NCI-H345 treated with DMSO at 0.1 percent for 48 hours (cell line): ENCODE data around the gene RPL36AL.
"Not testable (repeated sequence)": the region's sequence is repeated elsewhere in the genome, so short reads cannot be mapped to it uniquely, and the experiment has no call there.

Experiments used
- DNase-seq: peaks from one replicate; lab custom pipeline; 2025; ENCODE audit not compliant: unreplicated experiment; lab: John Stamatoyannopoulos, UW

Gene RPL36AL

GRCh38 chr14:49620182-49621113 is at the start of gene RPL36AL, which contains the start of gene MGAT2:
Gene RPL36AL, minus strand, starts transcription at chr14:49620626. Its CDS starts 1,522 bp downstream, at chr14:49619104.
Gene MGAT2, plus strand, starts transcription at chr14:49620799. Its CDS starts 470 bp downstream, at chr14:49621269.
- peak; percentile 96 for DNase-seq

- no peak for DNase-seq
Observed at GRCh38 chr14:49659526-49660455, 39.4 kb upstream of the RPL36AL start.

GRCh38 chr14:49657500-49657899 is 37.1 kb upstream of the RPL36AL start:
- DNase-seq, result not testable (repeated sequence)

GRCh38 chr14:49654511-49654910 is 34.1 kb upstream of the RPL36AL start:
- DNase-seq, result no peak

GRCh38 chr14:49653508-49653907 is 33.1 kb upstream of the RPL36AL start:
- no peak for DNase-seq

- DNase-seq, result no peak
Observed at GRCh38 chr14:49642163-49642562, 21.7 kb upstream of the RPL36AL start.

GRCh38 chr14:49641697-49642129 is 21.3 kb upstream of the RPL36AL start:
- no peak for DNase-seq

GRCh38 chr14:49640540-49641417 is 20.4 kb upstream of the RPL36AL start:
- DNase-seq, result no peak

- DNase-seq, result no peak
Observed at GRCh38 chr14:49637534-49638078, 17.2 kb upstream of the RPL36AL start.

GRCh38 chr14:49636866-49637265 is 16.4 kb upstream of the RPL36AL start:
- no peak for DNase-seq

- peak; percentile 18 for DNase-seq
Observed at GRCh38 chr14:49634547-49635334, 14.3 kb upstream of the RPL36AL start, which contains the start of gene DNAAF2. Gene DNAAF2, minus strand, starts transcription at chr14:49635244. Its CDS starts 95 bp downstream, at chr14:49635149.

GRCh38 chr14:49633640-49634546 is 13.5 kb upstream of the RPL36AL start:
- DNase-seq, result peak; percentile 86

GRCh38 chr14:49623941-49624839 is 3.8 kb upstream of the RPL36AL start:
- no peak for DNase-seq

GRCh38 chr14:49623387-49623786 is 3.0 kb upstream of the RPL36AL start:
- no peak for DNase-seq

GRCh38 chr14:49622022-49622607 is 1.7 kb upstream of the RPL36AL start:
- no peak for DNase-seq

- peak; percentile 47 for DNase-seq
Observed at GRCh38 chr14:49621114-49621881, 872 bp upstream of the RPL36AL start.
